IMR-90 (cell line): Measurements from ENCODE around the gene CTTN. TPM values are rescaled to one million over a fixed set of nuclear protein-coding genes. Genes with fewer than 3 reads are reported as not detected.

ENCODE experiments used
- ATAC-seq: fragments of 200-7000 bp; cut with Tn5 transposase; 2 replicates; pipeline ENCODE4 v1.9.1; 2020; ENCODE audit warnings: low read depth, mild to moderate bottlenecking, moderate library complexity
- BruUV-seq: library from RNA; stranded (reverse); fragments of 400-500 nt; replicated peaks from 2 replicates; lab custom pipeline; 2021; lab: Mats Ljungman, UMichigan
- CTCF ChIA-PET: fragments of 300-600 bp; formaldehyde crosslinking; extraction: SDS; loops from one replicate; lab custom pipeline; 2021; ENCODE audit warnings: antibody characterized with exemption; lab: Yijun Ruan, JAX
- POLR2A ChIA-PET: fragments of 300-600 bp; sonication (Branson Sonifier 250); formaldehyde crosslinking; loops from one replicate; lab custom pipeline; 2022; ENCODE audit warnings: antibody characterized with exemption; ENCODE audit not compliant: unreplicated experiment; lab: Charles Lee
- DNase-seq: peaks from one replicate; pipeline ENCODE4 v3.0.0; 2013
- H2AFZ ChIP-seq: replicated peaks from 2 replicates; pipeline ENCODE3; 2013; ENCODE audit warnings: low read length, mild to moderate bottlenecking; ENCODE audit not compliant: poor library complexity
- H2AK5ac ChIP-seq: 2 replicates; pipeline ENCODE4 v1.6.1; 2013; ENCODE audit warnings: low read depth, low read length, inconsistent platforms
- H2AK9ac ChIP-seq: replicated peaks from 2 replicates; pipeline ENCODE3; 2013; ENCODE audit warnings: mild to moderate bottlenecking, low read depth, low read length, moderate library complexity; ENCODE audit not compliant: poor library complexity
- H2BK120ac ChIP-seq: 2 replicates; pipeline ENCODE4 v1.6.1; 2013; ENCODE audit warnings: low read depth, low read length, inconsistent platforms
- H2BK15ac ChIP-seq: 3 replicates; pipeline ENCODE4 v1.6.1; 2013; ENCODE audit warnings: low read depth, low read length, inconsistent platforms
- H2BK20ac ChIP-seq: 2 replicates; pipeline ENCODE4 v1.6.1; 2013; ENCODE audit warnings: low read depth, mild to moderate bottlenecking, inconsistent platforms, low read length, moderate library complexity
- H2BK5ac ChIP-seq: 2 replicates; pipeline ENCODE4 v1.6.1; 2013; ENCODE audit warnings: mild to moderate bottlenecking, low read depth, low read length, inconsistent platforms; ENCODE audit not compliant: poor library complexity, severe bottlenecking
- H3K14ac ChIP-seq: replicated peaks from 2 replicates; pipeline ENCODE4 v1.6.1; 2013; ENCODE audit warnings: low read depth, low read length, inconsistent platforms
- H3K18ac ChIP-seq: 2 replicates; pipeline ENCODE4 v1.6.1; 2013; ENCODE audit warnings: low read depth, low read length, control low read depth
- H3K23ac ChIP-seq: 2 replicates; pipeline ENCODE4 v1.6.1; 2013; ENCODE audit warnings: low read depth, low read length, inconsistent platforms
- H3K27ac ChIP-seq: 2 replicates; pipeline ENCODE4 v1.5.1; 2013; ENCODE audit warnings: mild to moderate bottlenecking, control low read depth, low read length; ENCODE audit not compliant: insufficient read depth
- H3K27me3 ChIP-seq: 2 replicates; pipeline ENCODE4 v1.6.1; 2013; ENCODE audit warnings: low read length; ENCODE audit not compliant: control insufficient read depth, insufficient read depth
- H3K36me3 ChIP-seq: 2 replicates; pipeline ENCODE4 v1.6.1; 2013; ENCODE audit warnings: low read length, mixed read lengths; ENCODE audit not compliant: control insufficient read depth, insufficient read depth
- H3K4ac ChIP-seq: 2 replicates; pipeline ENCODE4 v1.6.1; 2013; ENCODE audit warnings: low read depth, low read length, inconsistent platforms
- H3K4me1 ChIP-seq: 2 replicates; pipeline ENCODE4 v1.6.1; 2013; ENCODE audit warnings: low read length, mixed read lengths; ENCODE audit not compliant: control insufficient read depth, insufficient read depth
- H3K4me2 ChIP-seq: 2 replicates; pipeline ENCODE4 v1.6.1; 2013; ENCODE audit warnings: low read depth, mild to moderate bottlenecking, control low read depth, low read length, moderate library complexity
- H3K4me3 ChIP-seq: 2 replicates; pipeline ENCODE4 v1.5.1; 2013; ENCODE audit warnings: low read depth, mild to moderate bottlenecking, control low read depth, low read length, moderate library complexity; ENCODE audit not compliant: insufficient read depth
- H3K56ac ChIP-seq: 2 replicates; pipeline ENCODE4 v1.6.1; 2013; ENCODE audit warnings: low read length, inconsistent platforms; ENCODE audit not compliant: insufficient read depth; ENCODE audit errors: extremely low read depth
- H3K79me1 ChIP-seq, 2 experiments: 2 replicates each; pipeline ENCODE4 v1.6.1; 2013; ENCODE audit warnings: low read length in 2 of 2, inconsistent platforms in 1 of 2, low read depth in 1 of 2
- H3K9ac ChIP-seq: 2 replicates; pipeline ENCODE4 v1.6.1; 2013; ENCODE audit warnings: low read depth, low read length, control low read depth
- H3K9me1 ChIP-seq: 2 replicates; pipeline ENCODE4 v1.6.1; 2013; ENCODE audit warnings: low read length, inconsistent platforms; ENCODE audit not compliant: insufficient read depth
- H3K9me3 ChIP-seq: 2 replicates; pipeline ENCODE4 v1.6.1; 2013; ENCODE audit warnings: low read length; ENCODE audit not compliant: control insufficient read depth, insufficient read depth
- H4K20me1 ChIP-seq: 2 replicates; pipeline ENCODE4 v1.6.1; 2013; ENCODE audit warnings: low read length, inconsistent platforms; ENCODE audit not compliant: insufficient read depth
- H4K5ac ChIP-seq: 2 replicates; pipeline ENCODE4 v1.6.1; 2013; ENCODE audit warnings: mild to moderate bottlenecking, low read depth, low read length, control low read depth
- H4K8ac ChIP-seq, 2 experiments: 2 replicates each; pipeline ENCODE4 v1.6.1; 2013; ENCODE audit warnings: low read depth in 2 of 2, low read length in 2 of 2, control low read depth in 1 of 2, inconsistent platforms in 1 of 2
- H4K91ac ChIP-seq: 2 replicates; pipeline ENCODE4 v1.6.1; 2013; ENCODE audit warnings: low read depth, low read length, inconsistent platforms; ENCODE audit not compliant: insufficient read depth
- CEBPB ChIP-seq: IDR thresholded peaks from 2 replicates; pipeline ENCODE4 v1.6.1; 2012; ENCODE audit warnings: low read depth, low read length, improper control_type of control experiment
- CHD1 ChIP-seq: IDR thresholded peaks from 2 replicates; pipeline ENCODE4 v1.6.1; 2012; ENCODE audit warnings: low read depth, low read length, improper control_type of control experiment
- FOS ChIP-seq: fragments of 150-350 bp; IDR thresholded peaks from 2 replicates; pipeline ENCODE4 v1.6.1; 2016; ENCODE audit warnings: low read depth, low read length
- NFE2L2 ChIP-seq: fragments of 150-350 bp; IDR thresholded peaks from 2 replicates; pipeline ENCODE4 v1.6.1; 2016; ENCODE audit warnings: low read depth, mild to moderate bottlenecking, low read length
- POLR2A ChIP-seq: IDR thresholded peaks from 2 replicates; pipeline ENCODE4 v1.6.1; 2012; ENCODE audit warnings: mild to moderate bottlenecking, low read depth, low read length
- RCOR1 ChIP-seq: IDR thresholded peaks from 2 replicates; pipeline ENCODE4 v1.6.1; 2012; ENCODE audit warnings: mild to moderate bottlenecking, low read length, improper control_type of control experiment; ENCODE audit not compliant: insufficient replicate concordance
- RFX5 ChIP-seq: IDR thresholded peaks from 2 replicates; pipeline ENCODE4 v1.8.0; 2012; ENCODE audit warnings: low read depth, mild to moderate bottlenecking, low read length, moderate library complexity
- WGBS, 2 experiments: methylation state at CpG; one replicate each; pipeline versions ENCODE4 v1.1.5 to v1.1.7; 2013; ENCODE audit warnings: missing lambda C conversion rate in 2 of 2; ENCODE audit not compliant: insufficient read length in 1 of 2; ENCODE audit errors: extremely low coverage in 2 of 2; 5-methylcytosine and 5-hydroxymethylcytosine counted together
- dilution Hi-C: fragments of 300-500 bp; cut with HindIII; formaldehyde crosslinking; loops from one replicate; pipeline ENCODE4 v1.14.3; 2018; ENCODE audit warnings: low sequenced_read_pairs; ENCODE audit not compliant: unreplicated experiment
- in situ Hi-C: fragments of 300-500 bp; cut with MboI; formaldehyde crosslinking; loops from 3 replicates; pipeline ENCODE4 v1.14.3; 2019; ENCODE audit warnings: low sequenced_read_pairs, inconsistent platforms, mixed read lengths
- intact Hi-C: fragments of 100-400 bp; cut with micrococcal nuclease; formaldehyde crosslinking; loops from 2 replicates; pipeline ENCODE4 v1.10.0; 2022
- polyA plus RNA-seq, 3 experiments: library from polyadenylated mRNA; depleted of rRNA; stranded (reverse); fragments of >200 nt; gene quantifications; 2 replicates each; pipeline ENCODE4 v1.2.3, GENCODE V29; 2012; ENCODE audit warnings: low replicate concordance in 1 of 3
- total RNA-seq: library from RNA; depleted of rRNA; stranded (reverse); fragments of >200 nt; gene quantifications from 2 replicates; pipeline ENCODE4 v1.2.3, GENCODE V29; 2012
- TF ChIP-seq, protein P1 (sequence below): fragments of 150-350 bp; IDR thresholded peaks from 2 replicates; pipeline ENCODE4 v1.6.1; 2017; ENCODE audit warnings: mild to moderate bottlenecking, antibody characterized with exemption, low read length, low read depth

The CTTN gene
- total and polyA plus RNA-seq, 2 of the 4 experiments (the other 2 are of a cell fraction) = 287 to 296 TPM

DNA sequence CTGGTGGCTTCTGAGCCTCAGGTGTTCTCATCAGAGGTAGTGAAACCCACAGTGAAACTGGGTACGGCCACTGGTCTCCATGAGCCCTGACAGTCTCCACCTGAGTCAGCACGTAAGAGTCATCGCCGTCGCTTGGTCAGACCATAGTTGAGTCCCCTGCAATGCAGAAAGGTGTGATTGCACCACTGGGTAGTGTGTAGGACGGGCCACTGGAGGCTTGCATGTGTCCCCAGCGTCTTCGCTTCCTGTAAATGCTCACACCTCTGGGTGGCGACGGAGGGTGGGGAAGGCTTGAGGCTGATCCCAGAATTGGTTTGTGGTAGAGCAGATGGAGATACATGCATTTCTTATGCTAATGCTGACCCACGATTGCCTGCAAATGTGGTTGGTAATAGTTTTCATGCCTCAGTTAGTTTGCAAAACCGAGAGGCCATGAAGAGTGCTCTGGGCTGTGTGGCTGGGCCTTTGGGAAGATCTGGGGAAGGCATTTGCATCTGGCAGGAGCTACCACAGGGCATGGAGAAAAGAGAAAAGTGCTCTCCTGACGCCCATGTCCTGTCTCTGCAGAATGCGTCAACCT is 26.5 kb downstream of the CTTN start:
- no peak overlapping the region for H3K4ac ChIP-seq
- in situ Hi-C loops = no loop called here
- ATAC-seq = no peak

More for the DNA sequence above, 26.5 kb downstream of the CTTN start:
- DNase-seq = no peak
- Histone ChIP-seq H4K8ac (no peak overlapping the region), H3K9ac (no peak overlapping the region), H2BK5ac (no peak overlapping the region), H3K23ac (no peak overlapping the region), H2AFZ (no peak overlapping the region), H3K4me3 (no peak overlapping the region), H2BK15ac (no peak overlapping the region), H3K79me1 (peaks cover 28 to 74% of the 10 kb centered on the region in 2 experiments), H4K91ac (no peak overlapping the region), H2AK5ac (no peak overlapping the region), H2AK9ac (no peak overlapping the region), H4K20me1 (peaks cover 75% of the 10 kb centered on the region), H3K36me3 (peaks cover 81% of the 10 kb centered on the region), H2BK120ac (no peak overlapping the region), H3K9me1 (peaks cover 25% of the 10 kb centered on the region), H3K56ac (no peak overlapping the region), H3K4me2 (no peak overlapping the region), H3K9me3 (no peaks in the 10 kb centered on the region), H3K27ac (no peak overlapping the region), H3K4me1 (peaks cover 7% of the 10 kb centered on the region; the same call in 1 of the 2 replicates), H3K14ac (no peak overlapping the region), H2BK20ac (no peak overlapping the region), H3K27me3 (no peaks in the 10 kb centered on the region), H3K18ac (no peak overlapping the region), H4K5ac (no peak overlapping the region)
- dilution Hi-C loops = no loop called here
- ChIA-PET POLR2A (interaction anchor here (0.5 to 0.6 kb wide), 2 partner anchors 24 to 689 kb away, joined by 3 read pairs; no protein-coding TSS in a partner anchor), CTCF (no interaction called here)
- WGBS, 2 experiments = 86% methylated on average over 4 of the region's 14 CpGs; no CpG with 5 or more reads in 1 of the 2 experiments
- BruUV-seq = no TSS peak
- TF ChIP-seq NFE2L2 (no peak), RCOR1 (no peak), POLR2A (no peak), RFX5 (no peak), FOS (no peak), CEBPB (no peak), CHD1 (no peak)
- TF ChIP-seq, protein P1, sequence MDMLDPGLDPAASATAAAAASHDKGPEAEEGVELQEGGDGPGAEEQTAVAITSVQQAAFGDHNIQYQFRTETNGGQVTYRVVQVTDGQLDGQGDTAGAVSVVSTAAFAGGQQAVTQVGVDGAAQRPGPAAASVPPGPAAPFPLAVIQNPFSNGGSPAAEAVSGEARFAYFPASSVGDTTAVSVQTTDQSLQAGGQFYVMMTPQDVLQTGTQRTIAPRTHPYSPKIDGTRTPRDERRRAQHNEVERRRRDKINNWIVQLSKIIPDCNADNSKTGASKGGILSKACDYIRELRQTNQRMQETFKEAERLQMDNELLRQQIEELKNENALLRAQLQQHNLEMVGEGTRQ = no peak
- intact Hi-C loops = no loop called here
